Liver (tissue), 3 donors: ENCODE data around the gene TRAFD1.

Experiments used
- ATF3 ChIP-seq: IDR thresholded peaks from 2 replicates; pipeline ENCODE4 v1.6.1; 2016; ENCODE audit warnings: antibody characterized with exemption
- CTCF ChIP-seq: fragments of 150-350 bp; IDR thresholded peaks from 2 replicates; pipeline ENCODE4 v1.5.1; 2017; ENCODE audit warnings: improper control_type of control experiment, low read depth, low read length; ENCODE audit not compliant: missing input control
- JUND ChIP-seq, 2 donors: IDR thresholded peaks; 2 replicates each; pipeline ENCODE4 v1.6.1; 2016; ENCODE audit warnings: antibody characterized with exemption in 2 of 2
- MAX ChIP-seq: IDR thresholded peaks from 2 replicates; pipeline ENCODE4 v1.6.1; 2016; ENCODE audit warnings: antibody characterized with exemption
- RAD21 ChIP-seq, 2 donors: IDR thresholded peaks; 2 replicates each; pipeline ENCODE4 v1.6.1; 2016; ENCODE audit warnings: antibody characterized with exemption in 2 of 2, mild to moderate bottlenecking in 2 of 2
- donor health status: healthy.
- donor health status: healthy.

- TF ChIP-seq ATF3 (no peak), CTCF (no peak), MAX (no peak), RAD21 (IDR thresholded peaks at IDR 0.05) (no peak), JUND (IDR thresholded peaks at IDR 0.05) (no peak)
Observed at GRCh38 chr12:112111931-112112330, 13.4 kb upstream of the TRAFD1 start.
